Measurements from ENCODE around the gene LPAR2. TPM values are rescaled to one million over a fixed set of nuclear protein-coding genes. Genes with fewer than 3 reads are reported as not detected.

LPAR2 gene
- total RNA-seq, 1 donor from 2014 or later, result 35.5 TPM

DNA sequence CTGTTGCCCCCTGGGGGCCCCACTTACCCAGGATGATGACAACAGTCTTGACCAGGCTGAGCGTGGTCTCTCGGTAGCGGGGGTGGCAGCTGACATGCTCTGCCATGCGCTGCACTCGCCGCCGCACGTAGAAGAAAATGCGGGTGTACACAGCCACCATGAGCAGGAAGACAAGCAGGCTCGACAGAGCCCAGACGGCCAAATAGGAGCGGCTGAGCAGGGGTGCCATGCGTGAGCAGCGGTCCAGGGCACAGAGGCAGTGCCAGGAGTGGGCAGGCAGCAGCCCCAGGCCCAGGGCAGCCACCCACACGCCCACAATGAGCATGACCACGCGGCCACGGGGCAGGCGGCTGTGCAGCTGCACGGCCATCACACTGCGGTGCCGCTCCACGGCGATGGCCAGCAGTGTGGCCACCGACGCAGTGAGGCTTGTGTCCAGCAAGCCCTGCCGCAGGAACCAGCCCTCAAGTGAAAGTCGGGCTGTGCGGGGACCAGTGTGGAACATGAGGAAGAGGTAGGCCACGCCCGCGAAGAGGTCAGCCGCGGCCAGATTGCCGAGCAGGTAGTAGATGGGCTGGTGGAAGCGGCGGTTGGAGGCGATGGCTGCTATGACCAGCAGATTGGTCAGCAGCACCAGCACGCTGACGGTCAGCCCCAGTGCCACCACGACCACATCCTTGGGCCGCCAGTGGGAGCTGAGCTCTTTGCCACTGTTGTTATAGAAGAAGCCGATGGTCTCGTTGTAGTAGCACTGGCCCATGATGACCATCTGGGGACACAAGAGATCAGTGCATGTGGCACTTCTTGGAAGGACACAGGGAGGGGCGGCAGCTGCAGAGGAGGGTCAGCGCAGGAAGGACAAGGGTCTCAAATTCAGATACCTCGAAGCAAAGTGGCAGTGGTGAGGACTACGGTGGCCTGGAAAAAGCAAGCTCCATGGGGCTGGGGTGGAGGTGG is 1.2 kb downstream of the LPAR2 start:
- Mint-ChIP-seq H3K4me3 (ENCODE audit: unreplicated experiment) (peak overlapping the region; percentile 92), H3K4me1 (ENCODE audit: unreplicated experiment) (peaks cover 5% of the 10 kb centered on the region), H3K9me3 (ENCODE audit: unreplicated experiment) (no peaks in the 10 kb centered on the region), H3K36me3 (ENCODE audit: low read depth, unreplicated experiment) (peaks cover 14% of the 10 kb centered on the region), H3K27ac (ENCODE audit: unreplicated experiment) (peak overlapping the region; percentile 27), H3K27me3 (ENCODE audit: unreplicated experiment) (peaks cover 20% of the 10 kb centered on the region)
- DNase-seq (ENCODE audit: low spot score), result no peak
- TF ChIP-seq CTCF (IDR thresholded peaks at IDR 0.05; ENCODE audit: unreplicated experiment), result no peak

GRCh38 chr19:19624032-19624570 is 3.9 kb downstream of the LPAR2 start:
- H3K27ac Mint-ChIP-seq (ENCODE audit: unreplicated experiment), result no peak overlapping the region
- TF ChIP-seq CTCF (IDR thresholded peaks at IDR 0.05; ENCODE audit: unreplicated experiment), result no peak
- peaks cover 21% of the 10 kb centered on the region for H3K27me3 Mint-ChIP-seq (ENCODE audit: unreplicated experiment)
- no peak for DNase-seq (ENCODE audit: low spot score)
- H3K4me3 Mint-ChIP-seq (ENCODE audit: unreplicated experiment), result no peak overlapping the region
- H3K4me1 Mint-ChIP-seq (ENCODE audit: unreplicated experiment), result peaks cover 5% of the 10 kb centered on the region
- H3K9me3 Mint-ChIP-seq (ENCODE audit: unreplicated experiment), result no peaks in the 10 kb centered on the region
- H3K36me3 Mint-ChIP-seq (ENCODE audit: low read depth, unreplicated experiment), result peaks cover 8% of the 10 kb centered on the region

GRCh38 chr19:19623383-19623782 is 4.6 kb downstream of the LPAR2 start:
- peaks cover 21% of the 10 kb centered on the region for H3K27me3 Mint-ChIP-seq (ENCODE audit: unreplicated experiment)
- peaks cover 5% of the 10 kb centered on the region for H3K4me1 Mint-ChIP-seq (ENCODE audit: unreplicated experiment)
- no peaks in the 10 kb centered on the region for H3K9me3 Mint-ChIP-seq (ENCODE audit: unreplicated experiment)
- no peak overlapping the region for H3K4me3 Mint-ChIP-seq (ENCODE audit: unreplicated experiment)
- H3K27ac Mint-ChIP-seq (ENCODE audit: unreplicated experiment), result peak overlapping the region; percentile 9
- H3K36me3 Mint-ChIP-seq (ENCODE audit: low read depth, unreplicated experiment), result peaks cover 8% of the 10 kb centered on the region
- no peak for DNase-seq (ENCODE audit: low spot score)
- no peak for TF ChIP-seq CTCF (IDR thresholded peaks at IDR 0.05; ENCODE audit: unreplicated experiment)

- no peak for TF ChIP-seq CTCF (IDR thresholded peaks at IDR 0.05; ENCODE audit: unreplicated experiment)
- Mint-ChIP-seq H3K27me3 (ENCODE audit: unreplicated experiment) (peaks cover 22% of the 10 kb centered on the region), H3K36me3 (ENCODE audit: low read depth, unreplicated experiment) (peaks cover 10% of the 10 kb centered on the region), H3K4me1 (ENCODE audit: unreplicated experiment) (peaks cover 2% of the 10 kb centered on the region), H3K9me3 (ENCODE audit: unreplicated experiment) (no peaks in the 10 kb centered on the region), H3K27ac (ENCODE audit: unreplicated experiment) (no peak overlapping the region), H3K4me3 (ENCODE audit: unreplicated experiment) (no peak overlapping the region)
- DNase-seq (ENCODE audit: low spot score), result no peak
Measured at GRCh38 chr19:19619849-19620210, 8.2 kb downstream of the LPAR2 start.
